HCEC 1CT (cell line): ENCODE data around the gene CXXC1.
A peak's percentile ranks its signal among the peaks of the same experiment; 100 is the strongest.
"Not testable (repeated sequence)": the region's sequence is repeated elsewhere in the genome, so short reads cannot be mapped to it uniquely, and the experiment has no call there.

Source experiments
- DNase-seq: peaks from one replicate; pipeline ENCODE4 v3.0.0-alpha.2; 2017

Gene CXXC1

GRCh38 chr18:50274044-50274442 lies 13.4 kb downstream of the CXXC1 start:
- no peak for DNase-seq

GRCh38 chr18:50273203-50274043 lies 14.1 kb downstream of the CXXC1 start:
- no peak for DNase-seq

- no peak for DNase-seq
These were observed 14.9 kb downstream of the CXXC1 start for GRCh38 chr18:50272568-50272967.

- peak; percentile 38 for DNase-seq
These were observed 19.3 kb downstream of the CXXC1 start for GRCh38 chr18:50268022-50268747.

GRCh38 chr18:50266248-50266704 lies 21.2 kb downstream of the CXXC1 start, which contains the start of gene CFAP53:
TSS of gene CFAP53 (minus strand) at chr18:50266495. CDS start at chr18:50266404, 91 bp downstream.
- DNase-seq: peak; percentile 71

- DNase-seq: no peak
These were observed 24.5 kb downstream of the CXXC1 start for GRCh38 chr18:50262977-50263376.

GRCh38 chr18:50250935-50251334 lies 36.6 kb downstream of the CXXC1 start:
- DNase-seq: no peak

- DNase-seq: no peak
These were observed 37.9 kb downstream of the CXXC1 start for GRCh38 chr18:50249576-50249975.

- DNase-seq: no peak
These were observed 39.9 kb downstream of the CXXC1 start for GRCh38 chr18:50247561-50247960.

GRCh38 chr18:50241768-50242167 lies 45.7 kb downstream of the CXXC1 start:
- not testable (repeated sequence) for DNase-seq

GRCh38 chr18:50240080-50240563 lies 47.4 kb downstream of the CXXC1 start:
- DNase-seq: no peak

- DNase-seq: no peak
These were observed 55.1 kb downstream of the CXXC1 start for GRCh38 chr18:50232419-50232818.
